A673 (cell line): ENCODE measurements around the gene PAK3. TPM values are rescaled to one million over a fixed set of nuclear protein-coding genes. Genes with fewer than 3 reads are reported as not detected.

Source experiments
- BruUV-seq: library from RNA; stranded (reverse); fragments of 400-500 nt; replicated peaks from 2 replicates; lab custom pipeline; 2021; lab: Mats Ljungman, UMichigan
- CTCF ChIA-PET: fragments of 300-600 bp; sonication (Branson Sonifier 250); formaldehyde crosslinking; loops from one replicate; lab custom pipeline; 2022; ENCODE audit warnings: antibody characterized with exemption; lab: Charles Lee
- POLR2A ChIA-PET: fragments of 300-600 bp; sonication (Branson Sonifier 250); formaldehyde crosslinking; loops from one replicate; lab custom pipeline; 2022; ENCODE audit warnings: antibody characterized with exemption; ENCODE audit not compliant: low non-redundant PET; lab: Charles Lee
- DNase-seq: peaks from one replicate; pipeline ENCODE4 v3.0.0-alpha.2; 2015; ENCODE audit warnings: low spot score
- H3K27ac ChIP-seq: fragments of 200-600 bp; sonication (generic); 2 replicates; pipeline ENCODE4 v1.5.1; 2016; ENCODE audit warnings: mixed run types, low read depth, mild to moderate bottlenecking, mixed read lengths, antibody characterized with exemption, low read length; ENCODE audit not compliant: poor library complexity, severe bottlenecking
- H3K27me3 ChIP-seq: fragments of 200-600 bp; sonication (generic); replicated peaks from 2 replicates; pipeline ENCODE4 v1.6.1; 2017; ENCODE audit warnings: mixed run types, low read depth, mild to moderate bottlenecking, mixed read lengths, antibody characterized with exemption, low read length; ENCODE audit not compliant: insufficient read depth, poor library complexity
- H3K36me3 ChIP-seq: fragments of 200-600 bp; sonication (generic); 2 replicates; pipeline ENCODE4 v1.6.1; 2016; ENCODE audit warnings: mixed run types, mild to moderate bottlenecking, mixed read lengths, antibody characterized with exemption, low read length; ENCODE audit not compliant: insufficient read depth, poor library complexity, severe bottlenecking
- H3K4me1 ChIP-seq: fragments of 200-600 bp; sonication (generic); 2 replicates; pipeline ENCODE4 v1.6.1; 2017; ENCODE audit warnings: mixed run types, mild to moderate bottlenecking, mixed read lengths, antibody characterized with exemption, low read length; ENCODE audit not compliant: insufficient read depth, poor library complexity, severe bottlenecking
- H3K4me3 ChIP-seq: fragments of 200-600 bp; sonication (generic); 2 replicates; pipeline ENCODE4 v1.5.1; 2016; ENCODE audit warnings: low read depth, mixed run types, mild to moderate bottlenecking, mixed read lengths, low read length; ENCODE audit not compliant: poor library complexity, severe bottlenecking
- H3K9me3 ChIP-seq: fragments of 200-600 bp; sonication (generic); 2 replicates; pipeline ENCODE4 v1.6.1; 2016; ENCODE audit warnings: mixed run types, low read depth, mild to moderate bottlenecking, mixed read lengths, antibody characterized with exemption, low read length; ENCODE audit not compliant: poor library complexity, severe bottlenecking
- CTCF ChIP-seq: fragments of 300-800, 200-600 bp; sonication (generic); conservative IDR thresholded peaks from 2 replicates; pipeline ENCODE4 v1.5.1; 2017; ENCODE audit warnings: low read depth, mild to moderate bottlenecking, antibody characterized with exemption, low read length, moderate library complexity, mixed read lengths
- EZH2 ChIP-seq: fragments of 200-600 bp; sonication (generic); IDR thresholded peaks from 2 replicates; pipeline ENCODE4 v1.6.1; 2017; ENCODE audit warnings: borderline replicate concordance, low read depth, mild to moderate bottlenecking, mixed read lengths, antibody characterized with exemption, low read length; ENCODE audit not compliant: poor library complexity, severe bottlenecking
- intact Hi-C: fragments of 100-400 bp; cut with micrococcal nuclease; formaldehyde crosslinking; loops from one replicate; pipeline ENCODE4 v1.10.0; 2022; ENCODE audit not compliant: unreplicated experiment
- total RNA-seq: library from RNA; stranded (reverse); gene quantifications from 2 replicates; pipeline ENCODE4 v1.2.3, GENCODE V29; 2021

Gene PAK3
- total RNA-seq, 1 experiment from 2014 or later, result not detected

GRCh38 chrX:111270339-111270738 is 174.3 kb downstream of the PAK3 start, which contains the start of gene CAPN6:
TSS of gene CAPN6 (minus strand) at chrX:111270483. CDS start at chrX:111263936, 6,547 bp downstream.
- H3K27ac ChIP-seq, result no peak within 1 kb of the TSS
- H3K4me3 ChIP-seq, result no peak within 1 kb of the TSS
- no peaks in the 10 kb centered on the region for H3K36me3 ChIP-seq
- no TSS peak for BruUV-seq
- no peaks in the 10 kb centered on the region for H3K4me1 ChIP-seq
- ChIA-PET CTCF (no interaction called here), POLR2A (no interaction called here)
- intact Hi-C loops, result no loop called here
- peaks cover 26% of the 10 kb centered on the region for H3K27me3 ChIP-seq
- H3K9me3 ChIP-seq, result no peaks in the 10 kb centered on the region
- DNase-seq, result peak; percentile 19
- TF ChIP-seq CTCF (no peak), EZH2 (no peak)

Other genes starting within 250 kb of the PAK3 start
- gene CAPN6, start 174.3 kb downstream of the PAK3 start, total RNA-seq, result 0.24 and 0.28 TPM in 2 replicates